T-cell (primary cell): ENCODE data around the gene ARFGAP2. TPM values are rescaled to one million over a fixed set of nuclear protein-coding genes. Genes with fewer than 3 reads are reported as not detected.

ENCODE experiments used
- ATAC-seq, 4 experiments: fragments of 200-7000 bp in 3 of 4; fragments of 150-1000 bp in 1 of 4; cut with Tn5 transposase; replicated peaks in 1 of 4; 1 replicate in 3 of 4; 2 replicates in 1 of 4; pipeline ENCODE4 v1.10.0; 2021; ENCODE audit warnings: moderate library complexity in 3 of 4, mild to moderate bottlenecking in 2 of 4, moderate number of reproducible peaks in 1 of 4
- CTCF ChIA-PET, 2 donors: fragments of 300-600 bp; sonication (Branson Sonifier 250); formaldehyde crosslinking; loops; one replicate each; lab custom pipeline; 2022; ENCODE audit warnings: antibody characterized with exemption in 2 of 2; lab: Charles Lee
- POLR2A ChIA-PET, 2 donors: fragments of 300-600 bp; sonication (Branson Sonifier 250); formaldehyde crosslinking; loops; one replicate each; lab custom pipeline; 2022; ENCODE audit warnings: antibody characterized with exemption in 2 of 2; lab: Charles Lee
- DNase-seq, 35 experiments: peaks; one replicate each; pipeline versions ENCODE4 v3.0.0 to v3.0.0-alpha.2; 2013 to 2023
- H3K27ac ChIP-seq: one replicate; pipeline ENCODE4 v1.5.1; 2013; ENCODE audit warnings: low read length
- H3K27me3 ChIP-seq, 2 experiments: replicated peaks in 1 of 2; 1 replicate in 1 of 2; 2 replicates in 1 of 2; pipeline versions ENCODE4 v1.6.1 to v1.7.0; 2013; ENCODE audit warnings: low read length in 1 of 2, mixed read lengths in 1 of 2; ENCODE audit not compliant: control insufficient read depth in 2 of 2, insufficient read depth in 2 of 2; ENCODE audit errors: extremely low read depth in 1 of 2
- H3K36me3 ChIP-seq, 2 donors: 1 replicate in 1 of 2; 2 replicates in 1 of 2; pipeline versions ENCODE4 v1.6.1 to v1.7.0; 2013; ENCODE audit warnings: low read length in 1 of 2; ENCODE audit not compliant: control insufficient read depth in 2 of 2, insufficient read depth in 1 of 2; ENCODE audit errors: extremely low read depth in 1 of 2
- H3K4me1 ChIP-seq, 2 experiments: 1 replicate in 1 of 2; 2 replicates in 1 of 2; pipeline versions ENCODE4 v1.6.1 to v1.7.0; 2013; ENCODE audit warnings: low read length in 2 of 2, mixed read lengths in 1 of 2; ENCODE audit not compliant: insufficient read depth in 2 of 2, control insufficient read depth in 1 of 2; ENCODE audit errors: extremely low read depth in 1 of 2
- H3K4me3 ChIP-seq, 2 donors: 1 replicate in 1 of 2; 2 replicates in 1 of 2; pipeline versions ENCODE4 v1.5.1 to v1.7.0; 2013; ENCODE audit warnings: mild to moderate bottlenecking in 2 of 2, low read length in 1 of 2, moderate library complexity in 1 of 2; ENCODE audit not compliant: control insufficient read depth in 1 of 2; ENCODE audit errors: extremely low read depth in 1 of 2
- H3K9me3 ChIP-seq: 2 replicates; pipeline ENCODE4 v1.7.0; 2013
- H3K27ac Mint-ChIP-seq, 2 donors: one replicate each; pipeline ENCODE4 v1.8.0; 2020 to 2021; ENCODE audit warnings: mild to moderate bottlenecking in 2 of 2, mixed read lengths in 2 of 2
- H3K27me3 Mint-ChIP-seq, 2 donors: one replicate each; pipeline ENCODE4 v1.8.0; 2021 to 2022; ENCODE audit warnings: mixed read lengths in 2 of 2
- H3K36me3 Mint-ChIP-seq: one replicate; pipeline ENCODE4 v1.8.0; 2021; ENCODE audit warnings: mixed read lengths
- H3K4me1 Mint-ChIP-seq, 3 donors: one replicate each; pipeline ENCODE4 v1.8.0; 2020 to 2022; ENCODE audit warnings: mixed read lengths in 3 of 3, mild to moderate bottlenecking in 1 of 3
- H3K4me3 Mint-ChIP-seq, 3 donors: one replicate each; pipeline ENCODE4 v1.8.0; 2020 to 2022; ENCODE audit warnings: mild to moderate bottlenecking in 3 of 3, mixed read lengths in 3 of 3, moderate library complexity in 3 of 3
- H3K9me3 Mint-ChIP-seq, 3 donors: one replicate each; pipeline ENCODE4 v1.8.0; 2020 to 2022; ENCODE audit warnings: mixed read lengths in 3 of 3
- WGBS: methylation state at CpG from one replicate; pipeline ENCODE4 v1.1.5; 2013; ENCODE audit warnings: missing lambda C conversion rate; ENCODE audit not compliant: insufficient coverage; 5-methylcytosine and 5-hydroxymethylcytosine counted together
- total RNA-seq, 35 experiments: library from RNA in 6 of 35; stranded (reverse) in 6 of 35; fragments of 120-200 nt in 1 of 35; gene quantifications; one replicate each; pipeline versions ENCODE4 v1.2.1 to v1.2.4 and lab custom pipeline; 2013 to 2026

The ARFGAP2 gene
- total RNA-seq, 5 donors from 2014 or later (not counting 1 experiment from before 2014, with no cell fraction given), result 145 to 188 (median 160) TPM

GRCh38 chr11:47162426-47162825, 14.3 kb downstream of the ARFGAP2 start:
- peaks cover 0 to 9% of the 10 kb centered on the region in 2 experiments for H3K4me1 ChIP-seq
- H3K9me3 Mint-ChIP-seq, result no peaks in the 10 kb centered on the region
- no peak overlapping the region for H3K4me3 Mint-ChIP-seq
- no peak overlapping the region for H3K27ac ChIP-seq
- peaks cover 0 to 5% (median 2%) of the 10 kb centered on the region in 3 donors for H3K4me1 Mint-ChIP-seq
- H3K36me3 ChIP-seq, result peaks cover 25 to 39% of the 10 kb centered on the region in 2 donors
- CTCF ChIA-PET, result interaction anchor here (0.6 to 0.7 kb wide), 3 partner anchors 11 to 372 kb away, joined by 4 to 6 read pairs (median 4); no protein-coding TSS in a partner anchor
- H3K9me3 ChIP-seq, result no peaks in the 10 kb centered on the region
- no peak for ATAC-seq
- POLR2A ChIA-PET, result interaction anchor here in 1 of 2 donors (0.7 kb wide), 1 partner anchor 10 kb away, joined by 6 read pairs; no protein-coding TSS in a partner anchor
- 79% methylated on average over 3 of the region's 5 CpGs for WGBS
- DNase-seq, result no peak
- no peaks in the 10 kb centered on the region for H3K27me3 ChIP-seq
- H3K27ac Mint-ChIP-seq, result peak overlapping the region in 1 of 2 donors; percentile 39
- peaks cover 10% of the 10 kb centered on the region for H3K36me3 Mint-ChIP-seq
- no peaks in the 10 kb centered on the region for H3K27me3 Mint-ChIP-seq
- no peak overlapping the region for H3K4me3 ChIP-seq

DNA sequence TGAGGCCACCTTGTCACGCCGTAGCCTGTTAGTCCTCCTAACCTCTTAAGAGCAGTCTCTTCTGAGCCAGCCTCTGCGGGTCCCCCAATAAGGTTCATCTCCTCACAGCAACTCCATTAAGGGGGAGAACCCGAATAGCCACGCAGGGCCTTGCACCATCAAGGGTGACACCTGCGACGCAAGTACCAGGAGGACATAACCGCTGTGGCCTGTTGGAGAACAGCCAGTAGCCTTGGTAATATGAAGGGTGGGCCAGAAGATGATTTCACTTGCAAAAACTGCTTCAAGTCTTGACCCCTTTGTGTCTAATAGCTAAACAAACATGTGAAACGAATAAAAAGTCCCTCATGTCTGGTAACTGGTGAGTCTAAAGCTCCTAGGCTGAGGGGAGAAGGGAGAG, 14.8 kb downstream of the ARFGAP2 start:
- Mint-ChIP-seq H3K9me3 (no peaks in the 10 kb centered on the region), H3K27me3 (no peaks in the 10 kb centered on the region), H3K4me1 (peaks cover 0 to 5% (median 2%) of the 10 kb centered on the region in 3 donors), H3K36me3 (peaks cover 10% of the 10 kb centered on the region), H3K4me3 (no peak overlapping the region), H3K27ac (peak overlapping the region in 1 of 2 donors; percentile 39)
- no peak for DNase-seq
- no peaks in the 10 kb centered on the region for H3K27me3 ChIP-seq
- no peak for ATAC-seq
- H3K9me3 ChIP-seq, result no peaks in the 10 kb centered on the region
- H3K4me3 ChIP-seq, result no peak overlapping the region
- CTCF ChIA-PET, result interaction anchor here (0.5 to 0.6 kb wide), 3 partner anchors 35 to 549 kb away, joined by 3 to 4 read pairs (median 3); no protein-coding TSS in a partner anchor
- POLR2A ChIA-PET, result no interaction called here
- 83% methylated on average over 4 of the region's 9 CpGs for WGBS
- H3K36me3 ChIP-seq, result peaks cover 21 to 34% of the 10 kb centered on the region in 2 donors
- no peak overlapping the region for H3K27ac ChIP-seq
- peaks cover 0 to 9% of the 10 kb centered on the region in 2 experiments for H3K4me1 ChIP-seq

- Histone ChIP-seq H3K9me3 (no peaks in the 10 kb centered on the region), H3K4me3 (no peak overlapping the region), H3K36me3 (peaks cover 15 to 28% of the 10 kb centered on the region in 2 donors), H3K27me3 (no peaks in the 10 kb centered on the region), H3K27ac (no peak overlapping the region), H3K4me1 (peaks cover 0 to 9% of the 10 kb centered on the region in 2 experiments)
- peaks cover 9% of the 10 kb centered on the region for H3K36me3 Mint-ChIP-seq
- no peak overlapping the region for H3K4me3 Mint-ChIP-seq
- CTCF ChIA-PET, result interaction anchor here (0.5 to 1.1 kb wide), 4 partner anchors 11 to 549 kb away, joined by 3 to 4 read pairs (median 4); no protein-coding TSS in a partner anchor
- POLR2A ChIA-PET, result interaction anchor here in 1 of 2 donors (0.6 kb wide), 1 partner anchor 273 kb away, joined by 4 read pairs; no protein-coding TSS in a partner anchor
- DNase-seq, result peak in 33 of 35 experiments; percentile 30 to 78 (median 54)
- H3K4me1 Mint-ChIP-seq, result peaks cover 0 to 5% (median 2%) of the 10 kb centered on the region in 3 donors
- H3K9me3 Mint-ChIP-seq, result no peaks in the 10 kb centered on the region
- ATAC-seq, result peak; percentile 72 to 85 (median 78)
- 85% methylated on average over 4 of the region's 14 CpGs for WGBS
- H3K27ac Mint-ChIP-seq, result no peak overlapping the region
- no peaks in the 10 kb centered on the region for H3K27me3 Mint-ChIP-seq
These were observed 15.4 kb downstream of the ARFGAP2 start for GRCh38 chr11:47161134-47161854.

- WGBS, result 90% methylated on average over 2 of the region's 5 CpGs
- no peak overlapping the region for H3K4me3 Mint-ChIP-seq
- ATAC-seq (peak in 3 of 4 experiments; percentile 7 to 23 (median 7)), DNase-seq (no peak)
- H3K4me3 ChIP-seq, result no peak overlapping the region
- H3K4me1 ChIP-seq, result peaks cover 0 to 14% of the 10 kb centered on the region in 2 experiments
- no peaks in the 10 kb centered on the region for H3K9me3 ChIP-seq
- H3K27me3 Mint-ChIP-seq, result no peaks in the 10 kb centered on the region
- H3K36me3 ChIP-seq, result peaks cover 15 to 23% of the 10 kb centered on the region in 2 donors
- H3K9me3 Mint-ChIP-seq, result no peaks in the 10 kb centered on the region
- peaks cover 6% of the 10 kb centered on the region for H3K36me3 Mint-ChIP-seq
- H3K4me1 Mint-ChIP-seq, result peaks cover 0 to 7% (median 2%) of the 10 kb centered on the region in 3 donors
- peak overlapping the region in 1 of 2 donors; percentile 48 for H3K27ac Mint-ChIP-seq
- ChIA-PET POLR2A (interaction anchor here in 1 of 2 donors (0.6 kb wide), 1 partner anchor 272 kb away, joined by 4 read pairs; no protein-coding TSS in a partner anchor), CTCF (interaction anchor here (0.6 to 1.1 kb wide), 2 partner anchors 11 to 235 kb away, joined by 4 read pairs; no protein-coding TSS in a partner anchor)
- no peak overlapping the region for H3K27ac ChIP-seq
- H3K27me3 ChIP-seq, result no peaks in the 10 kb centered on the region
These were observed 15.9 kb downstream of the ARFGAP2 start for GRCh38 chr11:47160753-47161133.

DNA sequence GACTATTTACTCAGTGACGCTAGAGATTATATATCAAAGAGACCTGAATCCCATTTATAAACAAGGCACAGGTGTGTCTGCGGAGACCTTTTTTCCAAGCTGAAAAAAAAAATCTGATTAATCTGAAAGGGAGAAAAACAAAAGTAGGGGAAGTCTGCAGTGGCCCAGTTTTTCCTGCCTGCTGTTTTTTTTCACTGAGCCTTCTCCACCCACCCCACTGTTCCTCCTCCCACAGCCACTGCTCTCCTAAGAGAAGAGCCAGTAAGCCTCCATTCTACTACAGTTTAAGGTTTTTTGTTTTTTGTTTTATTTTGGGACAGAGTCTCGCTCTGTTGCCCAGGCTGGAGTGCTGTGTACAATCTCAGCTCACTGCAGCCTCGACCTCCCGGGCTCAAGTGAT, 18.4 kb downstream of the ARFGAP2 start:
- no peak for ATAC-seq

GRCh38 chr11:47157805-47158204, 18.9 kb downstream of the ARFGAP2 start:
- H3K27ac Mint-ChIP-seq, result peak overlapping the region in 1 of 2 donors; percentile 52
- peaks cover 28 to 36% (median 29%) of the 10 kb centered on the region in 3 donors for H3K4me1 Mint-ChIP-seq
- no peaks in the 10 kb centered on the region for H3K9me3 Mint-ChIP-seq
- no peaks in the 10 kb centered on the region for H3K27me3 ChIP-seq
- no peaks in the 10 kb centered on the region for H3K9me3 ChIP-seq
- H3K36me3 Mint-ChIP-seq, result no peaks in the 10 kb centered on the region
- POLR2A ChIA-PET, result no interaction called here
- H3K4me3 Mint-ChIP-seq, result no peak overlapping the region
- peaks cover 21 to 44% of the 10 kb centered on the region in 2 experiments for H3K4me1 ChIP-seq
- H3K27ac ChIP-seq, result no peak overlapping the region
- DNase-seq, result no peak
- CTCF ChIA-PET, result interaction anchor here in 1 of 2 donors (0.5 to 0.6 kb wide), 2 partner anchors 17 to 330 kb away, joined by 3 to 4 read pairs; no protein-coding TSS in a partner anchor
- H3K36me3 ChIP-seq, result peaks cover 3 to 9% of the 10 kb centered on the region in 2 donors
- WGBS, result 94% methylated on average over 7 of the region's 8 CpGs
- no peaks in the 10 kb centered on the region for H3K27me3 Mint-ChIP-seq
- no peak overlapping the region for H3K4me3 ChIP-seq
- no peak for ATAC-seq

More for the DNA sequence above, 18.4 kb downstream of the ARFGAP2 start:
- peaks cover 3 to 9% of the 10 kb centered on the region in 2 donors for H3K36me3 ChIP-seq
- Mint-ChIP-seq H3K4me1 (peaks cover 24 to 32% (median 25%) of the 10 kb centered on the region in 3 donors), H3K9me3 (no peaks in the 10 kb centered on the region), H3K4me3 (no peak overlapping the region), H3K27ac (peak overlapping the region; percentile 52 to 63), H3K27me3 (no peaks in the 10 kb centered on the region), H3K36me3 (no peaks in the 10 kb centered on the region)
- H3K27ac ChIP-seq, result no peak overlapping the region
- H3K27me3 ChIP-seq, result no peaks in the 10 kb centered on the region
- H3K4me3 ChIP-seq, result no peak overlapping the region
- DNase-seq, result no peak
- H3K4me1 ChIP-seq, result peaks cover 19 to 39% of the 10 kb centered on the region in 2 experiments
- 90% methylated on average over 2 of the region's 5 CpGs for WGBS
- no peaks in the 10 kb centered on the region for H3K9me3 ChIP-seq
- CTCF ChIA-PET, result no interaction called here
- POLR2A ChIA-PET, result no interaction called here
